CD14-positive monocyte (primary cell): ENCODE data around the gene GREB1L. TPM values are rescaled to one million over a fixed set of nuclear protein-coding genes. Genes with fewer than 3 reads are reported as not detected.

ENCODE experiments used
- DNase-seq, 3 donors: peaks; one replicate each; pipeline ENCODE4 v3.0.0-alpha.2; 2011 to 2022
- H2AFZ ChIP-seq: 2 replicates; pipeline ENCODE4 v1.6.0; 2012; ENCODE audit warnings: mild to moderate bottlenecking, low read depth, low read length, inconsistent platforms; ENCODE audit not compliant: insufficient read depth, poor library complexity, severe bottlenecking
- H3K27ac ChIP-seq, 2 donors: 1 replicate in 1 of 2; 2 replicates in 1 of 2; pipeline ENCODE4 v1.5.1; 2012 to 2013; ENCODE audit warnings: low read length in 2 of 2, control low read depth in 1 of 2, inconsistent platforms in 1 of 2, low read depth in 1 of 2, mild to moderate bottlenecking in 1 of 2
- H3K27me3 ChIP-seq, 2 donors: one replicate each; pipeline versions ENCODE4 v1.6.0 to v1.6.1; 2011 to 2013; ENCODE audit warnings: low read length in 2 of 2; ENCODE audit not compliant: control insufficient read depth in 2 of 2, insufficient read depth in 2 of 2
- H3K36me3 ChIP-seq, 2 donors: replicated peaks in 1 of 2; 1 replicate in 1 of 2; 2 replicates in 1 of 2; pipeline versions ENCODE4 v1.5.1 to v1.6.1; 2012 to 2013; ENCODE audit warnings: low read length in 2 of 2, control low read depth in 1 of 2, inconsistent platforms in 1 of 2, mild to moderate bottlenecking in 1 of 2; ENCODE audit not compliant: insufficient read depth in 2 of 2, control insufficient read depth in 1 of 2
- H3K4me1 ChIP-seq, 2 donors: 1 replicate in 1 of 2; 2 replicates in 1 of 2; pipeline versions ENCODE4 v1.5.1 to v1.6.1; 2012 to 2013; ENCODE audit warnings: low read length in 2 of 2, control low read depth in 1 of 2, inconsistent platforms in 1 of 2, mild to moderate bottlenecking in 1 of 2, moderate library complexity in 1 of 2; ENCODE audit not compliant: insufficient read depth in 2 of 2, control insufficient read depth in 1 of 2
- H3K4me2 ChIP-seq: replicated peaks from 2 replicates; pipeline ENCODE3; 2012; ENCODE audit warnings: low read length, moderate library complexity, mild to moderate bottlenecking; ENCODE audit not compliant: poor library complexity, severe bottlenecking; ENCODE audit errors: extremely low read depth
- H3K4me3 ChIP-seq, 3 experiments: fragments of 200-600 bp in 1 of 3; sonication (generic) in 1 of 3; replicated peaks in 1 of 3; 1 replicate in 2 of 3; 2 replicates in 1 of 3; pipeline ENCODE4 v1.5.1; 2011 to 2013; ENCODE audit warnings: low read length in 3 of 3, mild to moderate bottlenecking in 3 of 3, control low read depth in 2 of 3, low read depth in 2 of 3, inconsistent platforms in 1 of 3, moderate library complexity in 1 of 3
- H3K79me2 ChIP-seq: 2 replicates; pipeline ENCODE4 v1.6.0; 2012; ENCODE audit warnings: mild to moderate bottlenecking, control low read depth, inconsistent platforms, low read length, moderate library complexity; ENCODE audit not compliant: insufficient read depth
- H3K9ac ChIP-seq: 2 replicates; pipeline ENCODE4 v1.6.0; 2017; ENCODE audit warnings: low read length, mild to moderate bottlenecking; ENCODE audit not compliant: insufficient read depth, poor library complexity, severe bottlenecking
- H3K9me3 ChIP-seq, 2 donors: replicated peaks in 1 of 2; 1 replicate in 1 of 2; 2 replicates in 1 of 2; pipeline versions ENCODE4 v1.5.1 to v1.6.1; 2012 to 2013; ENCODE audit warnings: low read length in 2 of 2, control low read depth in 1 of 2; ENCODE audit not compliant: control insufficient read depth in 1 of 2, insufficient read depth in 1 of 2
- H4K20me1 ChIP-seq: 2 replicates; pipeline ENCODE4 v1.6.0; 2012; ENCODE audit warnings: mild to moderate bottlenecking, low read length, control low read depth, moderate library complexity; ENCODE audit not compliant: insufficient read depth
- H3K27ac Mint-ChIP-seq, 7 donors: one replicate each; pipeline ENCODE4 v1.8.0; 2020; ENCODE audit warnings: mild to moderate bottlenecking in 7 of 7, mixed read lengths in 7 of 7, moderate library complexity in 6 of 7, inconsistent platforms in 2 of 7
- H3K27me3 Mint-ChIP-seq, 3 donors: one replicate each; pipeline ENCODE4 v1.8.0; 2021 to 2022; ENCODE audit warnings: low read depth in 3 of 3, mild to moderate bottlenecking in 3 of 3, mixed read lengths in 3 of 3, moderate library complexity in 3 of 3, inconsistent platforms in 1 of 3
- H3K36me3 Mint-ChIP-seq, 2 donors: one replicate each; pipeline ENCODE4 v1.8.0; 2020; ENCODE audit warnings: mixed read lengths in 2 of 2, inconsistent platforms in 1 of 2, mild to moderate bottlenecking in 1 of 2
- H3K4me1 Mint-ChIP-seq: one replicate; pipeline ENCODE4 v1.8.0; 2020; ENCODE audit warnings: mild to moderate bottlenecking, mixed read lengths
- H3K4me3 Mint-ChIP-seq, 2 donors: one replicate each; pipeline ENCODE4 v1.8.0; 2020; ENCODE audit warnings: mild to moderate bottlenecking in 2 of 2, mixed read lengths in 2 of 2, moderate library complexity in 1 of 2
- H3K9me3 Mint-ChIP-seq, 7 donors: one replicate each; pipeline ENCODE4 v1.8.0; 2020 to 2022; ENCODE audit warnings: mixed read lengths in 7 of 7, mild to moderate bottlenecking in 6 of 7, moderate library complexity in 6 of 7, inconsistent platforms in 2 of 7
- WGBS: methylation state at CpG from one replicate; pipeline ENCODE4 v1.1.5; 2013; ENCODE audit warnings: missing lambda C conversion rate; ENCODE audit not compliant: insufficient coverage; 5-methylcytosine and 5-hydroxymethylcytosine counted together
- intact Hi-C, 2 donors: fragments of 100-400 bp; cut with micrococcal nuclease; formaldehyde crosslinking; loops; one replicate each; pipeline versions ENCODE4 v1.15.0 to v1.15.1; 2023
- polyA plus RNA-seq, 3 donors: library from polyadenylated mRNA; depleted of rRNA in 1 of 3; unstranded in 2 of 3; stranded (reverse) in 1 of 3; fragments of 300-500 nt in 2 of 3; fragments of >200 nt in 1 of 3; fragmentation: Illumina TruSeq in 2 of 3; gene quantifications; 1 replicate in 2 of 3; 2 replicates in 1 of 3; pipeline ENCODE4 v1.2.3, GENCODE V29; 2012 to 2021
- TF ChIP-seq, protein P1 (sequence below): fragments of 200-600 bp; IDR thresholded peaks from one replicate; pipeline ENCODE4 v1.8.0; 2022; ENCODE audit warnings: antibody characterized with exemption, mild to moderate bottlenecking

Gene GREB1L
- polyA plus RNA-seq, 3 donors: 0.02 to 0.03 TPM; not detected in 1

DNA sequence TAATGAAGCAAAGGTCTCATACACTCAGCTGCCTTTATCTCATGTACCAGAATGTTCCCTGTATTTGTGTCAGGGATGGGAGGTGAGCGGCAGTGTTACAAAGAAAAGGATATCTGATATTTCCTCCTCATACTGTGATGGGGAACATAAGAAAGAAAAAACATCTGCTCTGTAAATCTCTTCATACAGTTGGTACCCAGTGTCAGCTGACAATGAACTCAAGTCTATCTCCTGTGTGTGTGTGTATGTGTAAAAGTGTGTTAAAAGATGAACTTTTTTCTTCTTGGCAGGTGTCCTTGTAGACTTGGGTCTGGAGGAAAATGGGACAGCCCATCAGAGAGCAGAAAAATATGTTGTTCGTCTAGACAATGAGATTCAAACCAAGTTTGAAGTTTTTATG is 230.7 kb downstream of the GREB1L start:
- Histone ChIP-seq H3K4me2 (no peak overlapping the region), H4K20me1 (no peaks in the 10 kb centered on the region), H3K27me3 (no peaks in the 10 kb centered on the region), H3K27ac (no peak overlapping the region), H2AFZ (no peak overlapping the region), H3K79me2 (no peaks in the 10 kb centered on the region), H3K4me3 (no peak overlapping the region), H3K36me3 (no peaks in the 10 kb centered on the region), H3K4me1 (no peaks in the 10 kb centered on the region), H3K9me3 (no peaks in the 10 kb centered on the region), H3K9ac (no peak overlapping the region)
- WGBS: no CpG with 5 or more reads among the region's 2 CpGs
- DNase-seq: no peak
- Mint-ChIP-seq H3K9me3 (peaks cover 2 to 5% (median 5%) of the 10 kb centered on the region in 7 donors), H3K36me3 (no peaks in the 10 kb centered on the region), H3K4me3 (no peak overlapping the region), H3K27ac (no peak overlapping the region), H3K27me3 (peaks cover 2 to 13% (median 3%) of the 10 kb centered on the region in 3 donors), H3K4me1 (no peaks in the 10 kb centered on the region)
- intact Hi-C loops: no loop called here
- TF ChIP-seq, protein P1, sequence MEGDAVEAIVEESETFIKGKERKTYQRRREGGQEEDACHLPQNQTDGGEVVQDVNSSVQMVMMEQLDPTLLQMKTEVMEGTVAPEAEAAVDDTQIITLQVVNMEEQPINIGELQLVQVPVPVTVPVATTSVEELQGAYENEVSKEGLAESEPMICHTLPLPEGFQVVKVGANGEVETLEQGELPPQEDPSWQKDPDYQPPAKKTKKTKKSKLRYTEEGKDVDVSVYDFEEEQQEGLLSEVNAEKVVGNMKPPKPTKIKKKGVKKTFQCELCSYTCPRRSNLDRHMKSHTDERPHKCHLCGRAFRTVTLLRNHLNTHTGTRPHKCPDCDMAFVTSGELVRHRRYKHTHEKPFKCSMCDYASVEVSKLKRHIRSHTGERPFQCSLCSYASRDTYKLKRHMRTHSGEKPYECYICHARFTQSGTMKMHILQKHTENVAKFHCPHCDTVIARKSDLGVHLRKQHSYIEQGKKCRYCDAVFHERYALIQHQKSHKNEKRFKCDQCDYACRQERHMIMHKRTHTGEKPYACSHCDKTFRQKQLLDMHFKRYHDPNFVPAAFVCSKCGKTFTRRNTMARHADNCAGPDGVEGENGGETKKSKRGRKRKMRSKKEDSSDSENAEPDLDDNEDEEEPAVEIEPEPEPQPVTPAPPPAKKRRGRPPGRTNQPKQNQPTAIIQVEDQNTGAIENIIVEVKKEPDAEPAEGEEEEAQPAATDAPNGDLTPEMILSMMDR: no peak

DNA sequence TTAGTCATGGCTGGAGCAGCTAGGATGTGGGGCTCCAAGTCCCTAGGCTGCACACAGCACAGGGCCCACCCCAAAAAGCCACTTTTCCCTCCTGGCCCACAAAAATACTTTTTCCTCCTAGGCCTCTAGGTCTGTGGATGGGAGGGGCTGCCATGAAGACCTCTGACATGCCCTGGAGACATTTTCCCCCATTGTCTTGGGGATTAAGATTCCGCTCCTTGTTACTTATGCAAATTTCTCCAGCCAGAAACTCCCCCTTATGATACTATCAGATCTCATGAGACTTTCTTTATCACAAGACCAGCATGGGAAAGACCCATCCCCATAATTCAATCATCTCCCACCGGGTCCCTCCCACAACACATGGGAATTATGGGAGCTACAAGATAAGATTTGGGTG is 232.6 kb downstream of the GREB1L start:
- intact Hi-C loops: no loop called here
- Histone ChIP-seq H3K36me3 (no peaks in the 10 kb centered on the region), H3K79me2 (no peaks in the 10 kb centered on the region), H4K20me1 (no peaks in the 10 kb centered on the region), H3K27ac (no peak overlapping the region), H2AFZ (no peak overlapping the region), H3K27me3 (no peaks in the 10 kb centered on the region), H3K4me2 (no peak overlapping the region), H3K9me3 (no peaks in the 10 kb centered on the region), H3K4me1 (no peaks in the 10 kb centered on the region), H3K9ac (no peak overlapping the region), H3K4me3 (no peak overlapping the region)
- DNase-seq: no peak
- WGBS: 80% methylated on average over 1 of the region's 2 CpGs
- no peak overlapping the region for H3K4me3 Mint-ChIP-seq
- H3K27ac Mint-ChIP-seq: no peak overlapping the region
- TF ChIP-seq, protein P1: no peak
- H3K9me3 Mint-ChIP-seq: peaks cover 0 to 5% (median 5%) of the 10 kb centered on the region in 7 donors
- H3K36me3 Mint-ChIP-seq: no peaks in the 10 kb centered on the region
- peaks cover 2 to 10% (median 2%) of the 10 kb centered on the region in 3 donors for H3K27me3 Mint-ChIP-seq
- no peaks in the 10 kb centered on the region for H3K4me1 Mint-ChIP-seq
